ENCODE data around the gene FBXL19.

GRCh38 chr16:30921459-30921747, 2.0 kb upstream of the FBXL19 start:
- no peak for TF ChIP-seq CTCF (IDR thresholded peaks at IDR 0.05; ENCODE audit: low read depth, low read length, poor library complexity, severe bottlenecking)
- TF ChIP-seq EZH2phosphoT487 (IDR thresholded peaks at IDR 0.05; ENCODE audit: borderline replicate concordance, low read length), result no peak

All from DOHH2 (cell line).